GM18507 (cell line): Measurements from ENCODE around the gene STAU1.
"Not testable (repeated sequence)": the region's sequence is repeated elsewhere in the genome, so short reads cannot be mapped to it uniquely, and the experiment has no call there.

ENCODE experiments used
- DNase-seq: peaks from one replicate; pipeline ENCODE4 v3.0.0; 2011; ENCODE audit warnings: low read depth; ENCODE audit not compliant: insufficient read length; ENCODE audit errors: extremely low spot score
- FAIRE-seq: peaks from 2 replicates; lab custom pipeline; 2011; peaks lifted over from hg19 to GRCh38; lab: Jason Lieb, UNC

STAU1 gene, protein sequence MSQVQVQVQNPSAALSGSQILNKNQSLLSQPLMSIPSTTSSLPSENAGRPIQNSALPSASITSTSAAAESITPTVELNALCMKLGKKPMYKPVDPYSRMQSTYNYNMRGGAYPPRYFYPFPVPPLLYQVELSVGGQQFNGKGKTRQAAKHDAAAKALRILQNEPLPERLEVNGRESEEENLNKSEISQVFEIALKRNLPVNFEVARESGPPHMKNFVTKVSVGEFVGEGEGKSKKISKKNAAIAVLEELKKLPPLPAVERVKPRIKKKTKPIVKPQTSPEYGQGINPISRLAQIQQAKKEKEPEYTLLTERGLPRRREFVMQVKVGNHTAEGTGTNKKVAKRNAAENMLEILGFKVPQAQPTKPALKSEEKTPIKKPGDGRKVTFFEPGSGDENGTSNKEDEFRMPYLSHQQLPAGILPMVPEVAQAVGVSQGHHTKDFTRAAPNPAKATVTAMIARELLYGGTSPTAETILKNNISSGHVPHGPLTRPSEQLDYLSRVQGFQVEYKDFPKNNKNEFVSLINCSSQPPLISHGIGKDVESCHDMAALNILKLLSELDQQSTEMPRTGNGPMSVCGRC

DNA sequence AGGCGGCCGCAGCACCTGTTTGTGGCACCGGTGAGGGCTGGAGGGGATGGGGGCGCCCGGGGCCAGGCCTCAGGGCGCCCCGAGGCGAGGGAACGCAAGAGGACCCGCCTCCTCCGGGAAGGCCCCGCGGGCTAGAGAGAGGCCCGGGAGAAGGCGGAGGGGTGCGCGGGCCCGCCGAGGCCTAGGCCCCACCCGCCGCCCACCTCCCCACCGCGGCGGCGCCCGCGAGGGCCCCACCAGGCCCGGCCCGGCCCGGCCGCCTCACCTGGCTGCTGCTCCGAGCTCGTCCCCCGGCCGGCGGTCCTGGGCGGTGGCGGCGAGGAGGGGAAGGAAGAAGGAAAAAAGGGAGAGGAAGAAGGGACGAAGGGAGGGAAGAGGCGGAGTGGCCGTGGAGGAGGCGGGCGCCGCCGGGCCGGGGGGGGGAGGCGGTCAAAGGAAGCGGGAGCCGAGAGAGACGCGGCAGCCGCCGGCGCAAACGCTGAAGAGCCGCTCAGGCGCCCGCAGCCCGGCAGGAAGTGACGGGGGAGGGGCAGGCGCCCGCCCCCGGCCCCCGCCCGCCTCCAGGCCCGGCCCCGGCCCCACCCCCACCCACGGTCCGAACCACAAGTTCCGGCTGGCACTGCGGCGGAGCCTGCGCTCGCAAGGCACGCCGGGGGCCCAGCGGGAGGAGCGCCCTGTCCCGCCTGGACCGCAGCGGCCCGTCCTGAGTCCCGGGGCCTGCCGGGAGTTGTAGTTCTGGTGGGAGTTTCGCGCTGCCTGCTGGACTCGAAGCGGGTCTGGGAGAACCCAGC is at the start of gene STAU1:
Gene STAU1, minus strand, starts transcription at position 484 of the 791 bp plus-strand sequence. CDS start 22,133 bp downstream, outside the sequence.
- FAIRE-seq = peak; percentile 94

DNA sequence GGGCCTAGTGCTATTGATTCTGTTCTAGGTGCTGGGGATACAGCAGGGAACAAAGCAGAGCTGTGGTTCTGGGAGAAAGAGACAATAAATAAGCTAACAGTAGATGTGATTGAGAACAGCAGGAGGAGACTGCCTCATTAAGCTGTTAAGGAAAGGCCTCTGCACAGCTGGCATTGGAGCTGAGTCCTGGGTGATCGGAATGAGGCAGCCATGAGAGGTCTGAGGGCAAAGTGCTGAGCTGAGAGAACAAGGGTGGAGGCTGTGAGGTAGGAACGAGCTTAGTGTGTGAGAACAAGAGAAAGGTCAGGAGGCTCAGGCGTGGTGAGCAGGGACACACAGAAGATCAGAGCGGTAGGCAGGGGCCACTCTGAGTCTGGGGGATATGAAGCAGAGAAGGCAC is 49.4 kb upstream of the STAU1 start:
- FAIRE-seq (no peak), DNase-seq (no peak)

More for the DNA sequence above, at the start of gene STAU1:
- peak; percentile 96 for DNase-seq

DNA sequence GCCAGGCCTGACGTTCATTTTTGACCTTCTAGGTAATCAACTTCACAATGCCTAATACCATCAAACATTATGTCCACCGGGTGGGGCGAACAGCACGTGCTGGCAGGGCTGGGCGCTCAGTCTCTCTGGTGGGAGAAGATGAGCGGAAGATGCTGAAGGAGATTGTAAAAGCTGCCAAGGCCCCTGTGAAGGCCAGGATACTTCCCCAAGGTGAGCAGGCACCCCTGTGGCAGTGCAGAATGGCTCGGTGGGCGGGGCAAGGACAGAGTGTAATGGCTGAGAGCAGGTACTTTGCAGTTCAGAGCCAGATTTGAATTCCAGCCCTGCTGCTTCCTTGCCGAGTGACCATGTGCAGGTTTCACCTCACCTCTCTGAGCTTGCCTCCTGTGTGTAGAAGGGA is 48.2 kb upstream of the STAU1 start:
- DNase-seq (no peak), FAIRE-seq (no peak)

DNA sequence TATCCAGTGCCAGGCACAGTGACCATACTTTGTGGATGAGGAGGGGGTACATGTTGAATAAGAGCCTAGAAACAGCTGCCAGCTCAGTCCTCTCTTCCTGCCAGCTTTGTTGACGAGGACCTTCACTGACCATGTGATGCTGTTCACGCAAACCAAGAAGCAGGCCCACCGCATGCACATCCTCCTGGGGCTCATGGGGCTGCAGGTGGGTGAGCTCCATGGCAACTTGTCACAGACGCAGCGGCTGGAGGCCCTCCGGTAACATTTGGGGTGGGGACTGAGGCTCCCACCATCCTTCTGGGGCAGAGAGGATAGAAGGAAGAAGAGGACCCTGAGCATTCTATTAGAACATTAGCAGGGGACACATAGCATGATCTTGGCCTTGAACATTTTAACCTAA is 46.7 kb upstream of the STAU1 start:
- FAIRE-seq (no peak), DNase-seq (no peak)

DNA sequence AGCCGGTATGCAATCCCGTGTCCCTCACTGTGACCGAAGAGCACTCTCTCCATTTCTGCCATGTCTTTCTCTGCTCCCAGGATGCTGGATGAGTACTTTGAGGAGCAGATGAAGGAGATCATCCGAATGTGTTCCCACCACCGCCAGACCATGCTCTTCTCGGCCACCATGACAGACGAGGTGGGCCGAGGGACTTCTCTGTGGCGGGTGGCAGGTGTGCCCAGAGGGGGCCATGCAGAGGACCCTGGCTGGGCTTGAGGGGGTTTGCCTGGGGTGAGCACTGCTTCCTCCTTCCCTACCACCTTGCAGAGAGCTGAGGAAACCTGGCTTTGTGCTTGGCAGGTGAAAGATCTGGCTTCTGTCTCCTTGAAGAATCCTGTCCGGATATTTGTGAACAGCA is 45.1 kb upstream of the STAU1 start:
- no peak for DNase-seq
- FAIRE-seq = no peak

- DNase-seq (no peak), FAIRE-seq (no peak)
Measured at GRCh38 chr20:49231471-49231870, 43.3 kb upstream of the STAU1 start.

GRCh38 chr20:49230561-49231133 is 42.5 kb upstream of the STAU1 start:
- FAIRE-seq (no peak), DNase-seq (no peak)

DNA sequence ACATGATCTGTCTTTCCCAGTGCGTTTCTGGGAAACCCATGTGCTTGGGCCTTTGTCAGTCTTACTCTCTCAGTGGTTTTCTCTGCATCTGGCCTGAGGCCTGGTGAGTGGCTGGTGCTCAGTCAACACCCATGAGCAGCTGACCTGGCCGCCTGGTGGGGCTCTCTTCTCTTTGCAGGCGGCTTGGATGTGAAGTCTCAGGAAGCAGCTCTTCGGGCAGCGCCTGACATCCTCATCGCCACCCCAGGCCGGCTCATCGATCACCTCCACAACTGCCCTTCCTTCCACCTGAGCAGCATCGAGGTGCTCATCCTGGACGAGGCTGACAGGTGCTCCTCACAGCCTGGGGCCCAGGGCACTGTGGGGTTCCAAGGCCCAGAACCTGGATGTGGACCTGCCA is 41.9 kb upstream of the STAU1 start:
- DNase-seq = no peak
- FAIRE-seq = no peak

- DNase-seq (no peak), FAIRE-seq (no peak)
Measured at GRCh38 chr20:49229381-49229780, 41.2 kb upstream of the STAU1 start.

DNA sequence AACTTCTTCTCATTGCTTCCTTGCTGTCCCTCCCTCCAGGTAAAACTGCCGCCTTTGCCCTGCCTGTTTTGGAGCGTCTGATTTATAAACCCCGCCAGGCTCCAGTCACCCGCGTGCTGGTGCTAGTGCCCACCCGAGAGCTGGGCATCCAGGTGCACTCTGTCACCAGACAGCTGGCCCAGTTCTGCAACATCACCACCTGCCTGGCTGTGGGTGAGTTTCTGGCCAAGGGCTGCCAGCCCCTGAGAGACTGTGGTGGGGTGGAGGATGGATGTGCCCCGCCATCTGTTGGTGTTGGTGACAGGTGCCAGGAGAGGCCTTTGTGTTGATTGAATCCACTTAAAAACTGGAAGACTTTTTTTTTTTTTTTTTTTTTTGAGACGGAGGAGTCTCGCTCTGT is 40.5 kb upstream of the STAU1 start:
- DNase-seq (no peak), FAIRE-seq (no peak)

GRCh38 chr20:49225896-49226295 is 37.8 kb upstream of the STAU1 start:
- no peak for FAIRE-seq
- DNase-seq = no peak

DNA sequence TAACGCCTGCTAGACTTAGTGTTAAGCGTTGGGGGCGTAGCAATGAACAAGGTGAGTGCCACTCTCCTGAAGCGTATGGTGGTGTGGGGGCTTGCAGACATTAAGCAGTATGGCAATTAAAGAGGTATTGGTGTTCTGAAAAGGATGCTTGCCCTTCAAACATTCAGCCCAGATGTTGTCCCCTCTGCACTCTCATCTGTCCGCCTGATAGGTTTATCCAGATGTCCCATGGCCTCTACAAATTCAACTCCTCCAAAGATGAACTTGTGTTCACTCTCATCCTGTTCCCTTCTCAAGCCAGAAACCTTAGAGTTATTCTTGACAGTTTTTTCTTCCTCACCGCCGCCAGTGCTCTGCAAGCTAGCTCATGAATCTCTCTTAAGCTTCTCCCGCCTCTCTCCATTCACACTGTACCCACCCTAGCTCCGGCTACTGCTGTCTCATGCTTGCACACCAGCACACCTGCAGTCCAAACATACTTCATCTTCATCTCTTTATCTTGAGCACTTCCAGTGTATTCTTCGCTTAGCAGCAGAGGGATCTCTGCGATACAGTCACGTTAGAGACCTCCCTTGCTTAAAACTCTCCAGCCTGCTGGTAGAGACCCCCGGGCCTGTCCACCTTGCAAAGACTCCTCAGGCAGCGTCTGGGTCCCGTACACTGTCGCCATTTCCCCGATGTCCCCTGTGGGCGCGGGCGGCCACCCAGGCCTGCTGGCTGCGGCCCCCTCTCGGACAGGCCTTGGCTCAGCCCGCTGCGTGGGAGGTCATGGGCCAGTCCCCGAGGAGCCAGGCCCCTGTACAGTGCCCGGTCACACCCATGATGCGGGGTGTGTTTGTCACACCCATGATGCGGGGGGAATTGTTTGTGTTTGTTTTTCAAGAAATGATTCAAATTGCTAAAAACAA is 32.0 kb upstream of the STAU1 start:
- no peak for FAIRE-seq

DNA sequence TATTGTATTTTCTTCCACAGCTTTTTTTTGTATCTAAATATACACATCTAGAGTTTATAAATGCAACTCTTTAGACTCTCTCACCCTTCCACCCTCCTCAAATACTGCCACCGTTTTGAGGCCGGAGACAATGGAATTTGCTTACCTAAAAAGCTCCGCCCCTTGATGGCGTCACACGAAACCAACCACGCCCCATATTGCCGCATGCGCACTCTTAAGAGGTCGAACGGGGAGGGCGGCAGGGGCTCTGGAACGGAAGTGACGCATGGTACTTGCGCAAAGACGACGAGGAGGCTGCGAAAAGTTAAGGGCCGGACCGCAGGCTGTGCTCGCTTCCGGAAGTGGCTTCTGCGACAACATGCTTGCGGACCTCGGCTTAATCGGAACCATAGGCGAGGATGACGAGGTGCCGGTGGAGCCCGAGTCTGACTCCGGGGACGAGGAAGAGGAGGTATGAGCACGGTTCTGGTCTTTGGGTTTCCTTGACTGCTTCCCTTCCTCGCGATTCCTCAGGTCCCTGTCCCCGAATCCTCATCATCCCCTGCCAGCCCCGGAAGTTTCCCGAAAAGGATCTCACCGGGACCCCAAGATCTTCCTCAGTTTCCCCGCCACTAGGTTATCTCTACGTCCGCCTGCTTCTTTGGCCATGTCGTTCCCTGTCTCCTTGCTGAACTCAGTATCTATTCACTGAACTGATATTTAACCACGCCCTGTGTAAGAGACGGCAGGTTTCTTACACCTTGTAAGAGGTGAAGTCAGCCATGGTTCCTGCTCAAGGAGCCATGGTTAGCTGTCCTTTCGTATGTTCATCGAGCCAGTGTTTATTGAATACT is 31.2 kb upstream of the STAU1 start, which contains the start of gene DDX27:
Gene DDX27, plus strand, starts transcription at position 326 of the 833 bp plus-strand sequence. Its CDS starts 33 bp downstream, at position 359.
- DNase-seq (peak; percentile 92), FAIRE-seq (peak; percentile 99)

More for the DNA sequence above, 32.0 kb upstream of the STAU1 start:
- DNase-seq = no peak

DNA sequence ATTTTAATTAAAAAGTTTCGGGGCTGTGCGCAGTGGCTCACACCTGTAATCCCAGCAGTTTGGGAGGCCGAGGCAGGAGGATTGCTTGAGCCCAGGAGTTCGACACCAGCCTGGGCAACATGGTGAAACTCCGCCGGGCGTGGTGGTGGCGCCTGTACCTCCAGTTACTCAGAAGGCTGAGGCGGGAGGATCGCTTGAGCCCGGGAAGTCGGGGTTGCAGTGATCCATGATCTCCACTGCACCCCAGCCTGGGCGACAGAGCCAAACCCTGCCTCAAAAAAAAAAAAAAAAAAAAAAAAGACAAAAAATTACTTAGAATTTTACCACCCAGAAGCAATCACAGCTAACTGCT is 30.6 kb upstream of the STAU1 start:
- FAIRE-seq, DNase-seq: not testable (repeated sequence)

GRCh38 chr20:49216991-49217578 is 29.0 kb upstream of the STAU1 start:
- FAIRE-seq (peak; percentile 90), DNase-seq (peak; percentile 32)

DNA sequence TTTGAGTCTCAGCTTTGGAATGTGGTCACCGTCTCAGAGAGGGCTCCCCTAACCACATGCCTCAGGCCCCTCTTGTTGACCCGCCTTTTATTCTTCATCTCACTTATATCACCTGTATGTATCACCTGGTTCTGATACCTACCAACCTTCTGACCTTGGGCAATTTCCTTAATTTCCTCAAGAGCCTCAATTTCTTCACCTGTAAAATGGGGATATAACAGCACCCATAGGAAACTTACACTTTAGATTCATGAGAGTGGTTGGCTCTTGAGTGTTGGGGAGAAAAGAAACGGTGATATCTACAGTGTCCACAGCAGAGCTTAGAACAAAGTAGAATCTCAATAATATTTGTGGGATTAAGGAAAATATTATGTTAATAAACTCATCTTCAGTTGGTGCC is 27.1 kb upstream of the STAU1 start:
- DNase-seq (no peak), FAIRE-seq (no peak)

- FAIRE-seq = no peak
- no peak for DNase-seq
Measured at GRCh38 chr20:49214571-49214970, 26.4 kb upstream of the STAU1 start.

GRCh38 chr20:49210757-49211110 is 22.6 kb upstream of the STAU1 start:
- FAIRE-seq (no peak), DNase-seq (no peak)
